ENCODE measurements around the gene CDH13.

DNA sequence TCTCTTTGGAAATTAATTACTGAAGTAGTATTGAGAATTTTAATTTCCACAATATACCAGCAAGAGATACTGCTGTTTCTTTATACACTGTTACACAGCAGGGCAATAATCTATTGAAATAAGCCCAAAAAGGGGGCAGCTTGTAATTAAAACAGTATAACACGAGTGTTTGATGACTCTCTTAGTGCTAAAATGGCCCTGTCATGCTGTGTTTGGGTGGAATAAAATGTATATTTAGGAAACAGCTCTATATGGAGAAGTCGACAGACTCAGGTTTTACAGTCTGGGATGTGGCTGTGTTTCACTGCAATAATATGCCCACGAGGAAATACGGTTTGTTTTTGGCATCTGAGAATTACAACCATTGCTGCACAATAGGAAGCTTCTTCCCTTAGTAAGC, 643.3 kb downstream of the CDH13 start:
- TF ChIP-seq CTCF (IDR thresholded peaks at IDR 0.05) (no peak), POLR2A (IDR thresholded peaks at IDR 0.05) (no peak)

Measured in Peyer's patch (tissue), 4 donors.